H7 (cell line): ENCODE data around the gene PLCG2. TPM values are rescaled to one million over a fixed set of nuclear protein-coding genes. Genes with fewer than 3 reads are reported as not detected.
A peak's percentile ranks its signal among the peaks of the same experiment; 100 is the strongest.
"Not testable (repeated sequence)": the region's sequence is repeated elsewhere in the genome, so short reads cannot be mapped to it uniquely, and the experiment has no call there.

ENCODE experiments used
- DNase-seq: peaks from one replicate; pipeline ENCODE4 v3.0.0; 2012
- H3K27me3 ChIP-seq: 2 replicates; pipeline ENCODE4 v1.6.0; 2011; ENCODE audit warnings: mild to moderate bottlenecking, low read length; ENCODE audit not compliant: control insufficient read depth, insufficient read depth
- H3K36me3 ChIP-seq: replicated peaks from 2 replicates; pipeline ENCODE4 v1.5.1; 2011; ENCODE audit warnings: low read length; ENCODE audit not compliant: control insufficient read depth, insufficient read depth
- H3K4me3 ChIP-seq: 2 replicates; pipeline ENCODE4 v1.5.1; 2011; ENCODE audit warnings: low read depth, mild to moderate bottlenecking, control low read depth, low read length, moderate library complexity; ENCODE audit not compliant: insufficient read depth
- total RNA-seq: library from RNA; depleted of rRNA; stranded (reverse); fragments of >200 nt; shearing (Covaris generic); gene quantifications from 2 replicates; pipeline ENCODE4 v1.2.3, GENCODE V29; 2014

PLCG2 gene
- total RNA-seq, 1 experiment from 2014 or later = 2.7 TPM

- H3K36me3 ChIP-seq = no peaks in the 10 kb centered on the region
- no peak overlapping the region for H3K4me3 ChIP-seq
- DNase-seq = no peak
- no peaks in the 10 kb centered on the region for H3K27me3 ChIP-seq
Observed at GRCh38 chr16:81971853-81972252, 192.8 kb downstream of the PLCG2 start.

- no peak for DNase-seq
- Histone ChIP-seq H3K4me3 (no peak overlapping the region), H3K27me3 (no peaks in the 10 kb centered on the region), H3K36me3 (no peaks in the 10 kb centered on the region)
Observed at GRCh38 chr16:81973737-81974136, 194.6 kb downstream of the PLCG2 start.

GRCh38 chr16:81975637-81976036, 196.5 kb downstream of the PLCG2 start:
- DNase-seq = peak; percentile 30
- Histone ChIP-seq H3K27me3 (no peaks in the 10 kb centered on the region), H3K36me3 (no peaks in the 10 kb centered on the region), H3K4me3 (no peak overlapping the region)

GRCh38 chr16:81977335-81977942, 198.3 kb downstream of the PLCG2 start:
- not testable (repeated sequence) for H3K36me3 ChIP-seq, DNase-seq

GRCh38 chr16:81987121-81987520, 208.0 kb downstream of the PLCG2 start:
- no peak for DNase-seq
- H3K4me3 ChIP-seq = no peak overlapping the region
- no peaks in the 10 kb centered on the region for H3K36me3 ChIP-seq
- no peaks in the 10 kb centered on the region for H3K27me3 ChIP-seq

More at GRCh38 chr16:81977335-81977942, 198.3 kb downstream of the PLCG2 start:
- H3K27me3 ChIP-seq, H3K4me3 ChIP-seq: not testable (repeated sequence)

GRCh38 chr16:81987706-81988105, 208.6 kb downstream of the PLCG2 start:
- Histone ChIP-seq H3K4me3 (no peak overlapping the region), H3K27me3 (no peaks in the 10 kb centered on the region), H3K36me3 (no peaks in the 10 kb centered on the region)
- DNase-seq = no peak

- DNase-seq = no peak
- H3K27me3 ChIP-seq = no peaks in the 10 kb centered on the region
- no peaks in the 10 kb centered on the region for H3K36me3 ChIP-seq
- H3K4me3 ChIP-seq = no peak overlapping the region
Observed at GRCh38 chr16:81992859-81993258, 213.8 kb downstream of the PLCG2 start.

- H3K36me3 ChIP-seq = no peaks in the 10 kb centered on the region
- no peak overlapping the region for H3K4me3 ChIP-seq
- H3K27me3 ChIP-seq = no peaks in the 10 kb centered on the region
- DNase-seq = peak; percentile 39
Observed at GRCh38 chr16:81994485-81994884, 215.4 kb downstream of the PLCG2 start.

- no peak for DNase-seq
- Histone ChIP-seq H3K4me3 (no peak overlapping the region), H3K36me3 (no peaks in the 10 kb centered on the region), H3K27me3 (no peaks in the 10 kb centered on the region)
Observed at GRCh38 chr16:81995651-81996050, 216.6 kb downstream of the PLCG2 start.

- Histone ChIP-seq H3K27me3 (no peaks in the 10 kb centered on the region), H3K36me3 (no peaks in the 10 kb centered on the region), H3K4me3 (no peak overlapping the region)
- no peak for DNase-seq
Observed at GRCh38 chr16:81996664-81997509, 217.8 kb downstream of the PLCG2 start.

GRCh38 chr16:81997738-81998137, 218.6 kb downstream of the PLCG2 start:
- DNase-seq = no peak
- Histone ChIP-seq H3K27me3 (no peaks in the 10 kb centered on the region), H3K4me3 (no peak overlapping the region), H3K36me3 (no peaks in the 10 kb centered on the region)

GRCh38 chr16:82002831-82003230, 223.7 kb downstream of the PLCG2 start:
- no peaks in the 10 kb centered on the region for H3K27me3 ChIP-seq
- no peak for DNase-seq
- H3K4me3 ChIP-seq = no peak overlapping the region
- H3K36me3 ChIP-seq = no peaks in the 10 kb centered on the region

GRCh38 chr16:82004601-82005000, 225.5 kb downstream of the PLCG2 start:
- H3K27me3 ChIP-seq = no peaks in the 10 kb centered on the region

GRCh38 chr16:82005027-82005830, 226.1 kb downstream of the PLCG2 start:
- no peak for DNase-seq
- Histone ChIP-seq H3K36me3 (no peaks in the 10 kb centered on the region), H3K27me3 (no peaks in the 10 kb centered on the region), H3K4me3 (no peak overlapping the region)

More at GRCh38 chr16:82004601-82005000, 225.5 kb downstream of the PLCG2 start:
- DNase-seq = no peak
- H3K4me3 ChIP-seq = no peak overlapping the region
- H3K36me3 ChIP-seq = no peaks in the 10 kb centered on the region
